HG03442 (cell line): ENCODE measurements around the gene ZNFX1.

ENCODE experiments used
- ATAC-seq: cut with Tn5 transposase; IDR thresholded peaks from one replicate; pipeline ENCODE4 v1.9.1; 2021; ENCODE audit warnings: mild to moderate bottlenecking, moderate library complexity; ENCODE audit not compliant: unreplicated experiment

Gene ZNFX1

DNA sequence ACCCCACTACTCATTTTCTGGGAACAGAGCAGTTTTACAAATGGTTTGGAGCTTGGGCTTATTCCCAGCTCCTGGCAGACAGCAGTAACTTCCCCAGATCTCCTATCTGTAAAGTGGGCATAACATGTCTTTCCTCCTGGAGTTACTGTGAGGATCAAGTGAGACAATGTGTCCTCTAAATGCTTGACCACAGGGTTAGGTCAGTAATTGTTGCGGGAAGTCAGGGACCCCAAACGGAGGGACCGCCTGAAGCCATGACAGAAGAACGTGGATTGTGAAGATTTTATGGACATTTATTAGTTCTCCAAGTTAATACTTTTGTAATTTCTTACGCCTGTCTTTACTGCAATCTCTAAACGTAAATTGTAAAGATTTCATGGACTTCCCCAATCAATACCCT lies 15.3 kb upstream of the ZNFX1 start:
- ATAC-seq = no peak

DNA sequence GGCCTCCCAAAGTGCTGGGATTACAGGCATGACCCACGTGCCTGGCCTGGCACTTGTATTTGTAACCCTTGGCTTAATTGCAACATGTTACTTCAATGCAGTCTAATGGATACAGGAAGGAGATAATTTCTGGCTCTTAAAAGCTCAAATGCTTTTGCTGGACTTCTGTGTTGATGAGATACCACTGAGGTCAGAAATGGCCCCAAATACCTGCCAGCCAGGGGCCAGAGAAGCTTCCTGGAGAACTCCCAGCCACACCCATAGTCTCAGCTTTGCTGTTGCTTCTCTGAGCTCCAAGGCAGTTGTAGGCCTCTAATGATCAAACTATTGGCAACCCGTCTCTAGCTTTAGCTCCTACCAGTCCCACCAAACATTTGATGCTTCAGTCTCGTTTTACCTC lies 14.2 kb upstream of the ZNFX1 start:
- ATAC-seq = no peak

DNA sequence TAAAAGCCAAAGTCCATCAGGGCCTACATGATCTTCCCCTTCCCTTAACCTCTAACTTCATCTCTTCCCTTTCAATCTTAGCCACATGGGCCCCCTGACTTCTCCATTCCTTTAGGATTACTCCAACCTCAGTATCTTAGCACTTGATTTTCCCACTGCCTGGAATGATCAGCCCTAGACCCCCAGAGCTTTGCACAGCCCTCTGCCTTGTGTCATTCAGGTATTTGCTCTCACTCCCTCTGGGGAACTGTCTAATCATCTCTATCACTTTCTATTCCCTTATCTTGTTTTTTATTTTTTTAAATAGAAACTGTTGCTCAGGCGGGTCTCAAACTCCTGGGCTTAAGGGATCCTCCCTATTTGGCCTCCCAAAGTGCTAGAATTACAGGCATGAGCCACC lies 13.3 kb upstream of the ZNFX1 start:
- ATAC-seq = no peak

DNA sequence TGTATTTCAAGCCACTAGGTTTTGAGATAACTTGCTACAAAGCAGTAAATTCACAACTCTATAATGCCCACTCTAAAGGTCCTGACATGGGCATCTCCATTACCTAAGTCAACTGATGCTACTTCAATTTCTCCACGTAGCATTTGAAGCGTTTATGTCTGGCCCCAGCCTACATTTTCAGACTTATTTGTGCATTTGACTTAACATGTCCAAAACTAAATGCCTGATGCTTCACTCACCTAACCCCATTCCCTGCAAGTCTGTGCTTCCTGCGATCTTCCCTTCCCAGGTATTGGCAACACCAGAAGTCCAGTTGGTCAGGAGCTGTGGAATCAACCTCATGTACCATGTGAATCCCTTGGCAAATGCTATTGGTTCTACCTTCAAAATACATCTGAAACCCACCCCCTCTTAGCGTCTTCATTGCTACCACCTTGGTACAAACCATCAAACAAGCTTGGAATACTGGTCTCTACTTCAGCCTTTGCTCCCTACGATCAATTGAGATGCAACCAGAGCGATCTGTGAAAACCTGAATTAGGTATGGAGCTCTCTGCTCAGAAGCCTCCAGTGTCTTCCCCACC lies 12.8 kb upstream of the ZNFX1 start:
- no peak for ATAC-seq

DNA sequence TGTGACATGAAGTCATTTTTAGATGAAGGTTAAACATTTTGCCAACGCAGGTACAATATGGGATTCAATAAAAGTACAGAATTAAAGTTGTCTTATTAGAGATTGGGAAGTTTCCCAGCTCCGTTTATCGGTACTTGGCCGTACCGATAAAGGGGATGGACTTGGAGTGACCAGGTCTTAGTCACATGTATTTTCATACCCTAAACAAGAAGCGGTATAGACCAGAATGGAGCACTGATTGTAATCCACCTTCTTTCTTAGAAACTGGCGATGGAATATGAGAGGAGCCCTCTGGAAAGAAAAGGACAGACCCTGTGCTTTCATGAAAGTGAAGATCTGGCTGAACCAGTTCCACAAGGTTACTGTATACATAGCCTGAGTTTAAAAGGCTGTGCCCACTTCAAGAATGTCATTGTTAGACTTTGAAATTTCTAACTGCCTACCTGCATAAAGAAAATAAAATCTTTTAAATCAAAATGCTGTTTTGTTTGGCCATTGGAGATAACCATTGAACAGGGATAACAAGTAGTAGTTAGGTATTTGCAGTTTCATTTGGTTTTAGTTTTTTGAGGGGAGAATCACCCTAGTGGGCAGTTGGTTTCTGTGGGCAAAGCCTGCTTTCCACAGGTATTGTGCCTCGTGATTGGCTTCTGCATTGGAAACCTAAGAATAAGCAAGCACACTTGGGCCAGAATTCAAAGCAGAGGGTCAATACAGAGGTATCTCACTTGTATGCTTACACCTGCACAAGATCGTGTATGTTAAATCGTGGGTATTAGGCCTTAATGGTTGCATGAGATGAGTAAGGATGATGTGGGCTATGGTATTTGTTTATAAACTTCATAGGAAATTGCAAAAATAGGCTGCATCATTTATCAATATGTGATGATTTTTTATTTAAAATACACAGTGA lies 11.2 kb upstream of the ZNFX1 start:
- no peak for ATAC-seq

DNA sequence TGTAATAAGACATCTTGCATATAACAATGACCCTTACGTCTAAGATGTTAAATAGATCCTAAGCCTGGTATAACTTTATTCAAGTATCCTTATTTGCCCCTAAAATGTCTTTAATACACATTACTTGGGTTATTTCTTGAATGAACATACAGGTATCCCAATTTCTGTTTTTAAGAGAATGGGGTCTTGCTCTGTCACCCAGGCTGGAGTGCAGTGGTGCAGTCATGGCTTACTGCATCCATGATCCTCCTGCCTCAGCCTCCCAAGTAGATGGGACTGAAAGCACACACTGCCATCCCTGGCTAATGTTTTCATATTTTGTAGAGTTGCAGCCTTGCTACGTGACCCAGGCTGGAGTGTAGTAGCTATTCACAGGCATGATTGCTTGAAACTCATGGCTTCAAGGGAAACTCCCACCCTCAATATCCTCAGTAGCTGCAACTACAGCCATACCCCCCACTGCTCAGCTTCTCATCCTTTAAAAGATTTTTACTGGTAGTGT lies 10.4 kb upstream of the ZNFX1 start:
- no peak for ATAC-seq

DNA sequence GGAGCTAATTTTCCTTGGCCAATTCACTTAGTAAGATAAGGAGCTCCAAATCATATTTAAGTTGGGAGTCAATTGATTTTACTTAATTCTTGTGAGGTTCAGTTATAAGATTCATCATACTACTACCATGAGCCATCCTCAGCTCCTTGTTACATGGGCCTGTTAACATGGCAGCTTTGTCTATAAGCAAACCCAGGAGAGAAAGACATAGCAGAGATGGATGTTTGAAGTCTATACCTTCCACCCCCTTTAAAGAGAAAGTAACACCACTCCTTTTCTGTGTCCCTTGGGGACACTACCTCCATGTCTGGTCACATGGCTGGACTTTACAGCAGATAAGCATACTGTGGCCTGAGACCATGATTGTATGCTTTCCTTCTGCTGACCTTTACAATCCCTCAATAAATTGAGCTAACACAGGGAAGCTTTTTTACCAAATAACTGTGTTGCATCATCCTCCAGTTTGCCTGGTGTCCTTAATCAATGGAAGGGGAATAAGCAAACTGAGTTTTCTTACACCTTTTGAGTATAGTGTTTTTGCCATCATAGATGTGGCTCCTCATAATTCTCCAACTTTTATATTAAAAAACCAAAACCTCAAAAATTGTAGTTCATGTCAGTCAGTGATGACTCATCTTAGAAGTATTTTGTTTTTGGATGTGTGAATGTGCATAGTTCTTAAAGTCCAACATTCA lies 9.8 kb upstream of the ZNFX1 start:
- no peak for ATAC-seq

DNA sequence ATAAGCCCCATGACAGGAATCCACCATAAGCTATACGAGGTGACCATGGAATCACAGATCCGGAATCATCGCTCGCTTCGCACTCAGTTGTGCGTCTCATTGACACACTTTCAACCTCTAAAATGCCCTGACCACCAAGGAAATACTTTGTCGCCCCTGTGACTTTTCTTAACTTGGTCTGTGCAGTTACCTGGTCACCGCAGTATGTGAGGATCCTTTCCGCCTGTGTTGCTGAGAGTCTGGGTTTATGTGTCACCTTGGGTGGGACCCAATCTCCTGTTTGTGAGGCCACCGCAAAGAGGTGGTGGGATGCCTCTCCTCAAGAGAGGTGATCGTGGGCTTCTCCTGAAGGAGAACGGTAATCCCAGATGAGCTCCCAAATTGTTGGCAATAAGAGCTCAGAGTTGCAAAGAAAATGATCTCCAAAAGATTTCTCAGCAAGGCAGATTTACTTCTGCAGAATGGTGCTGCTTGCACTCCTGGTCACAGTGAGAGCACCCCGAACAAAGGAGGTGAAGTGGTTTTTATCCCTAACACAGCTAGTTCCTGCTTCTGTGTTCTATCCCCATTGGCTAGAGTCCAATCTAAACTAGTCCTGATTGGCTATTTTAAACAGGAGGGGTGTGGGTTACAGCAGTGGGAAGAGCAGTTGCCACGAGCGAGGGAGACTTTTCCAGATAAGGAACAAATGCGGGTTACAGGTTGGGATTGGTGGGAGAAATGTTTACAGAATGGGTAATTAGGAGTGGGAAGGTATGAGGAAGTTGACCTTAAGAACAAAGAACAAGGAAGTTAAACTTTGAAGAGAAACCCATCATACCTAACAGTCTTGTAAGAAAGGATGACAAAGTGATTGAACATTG lies 9.1 kb upstream of the ZNFX1 start:
- no peak for ATAC-seq

DNA sequence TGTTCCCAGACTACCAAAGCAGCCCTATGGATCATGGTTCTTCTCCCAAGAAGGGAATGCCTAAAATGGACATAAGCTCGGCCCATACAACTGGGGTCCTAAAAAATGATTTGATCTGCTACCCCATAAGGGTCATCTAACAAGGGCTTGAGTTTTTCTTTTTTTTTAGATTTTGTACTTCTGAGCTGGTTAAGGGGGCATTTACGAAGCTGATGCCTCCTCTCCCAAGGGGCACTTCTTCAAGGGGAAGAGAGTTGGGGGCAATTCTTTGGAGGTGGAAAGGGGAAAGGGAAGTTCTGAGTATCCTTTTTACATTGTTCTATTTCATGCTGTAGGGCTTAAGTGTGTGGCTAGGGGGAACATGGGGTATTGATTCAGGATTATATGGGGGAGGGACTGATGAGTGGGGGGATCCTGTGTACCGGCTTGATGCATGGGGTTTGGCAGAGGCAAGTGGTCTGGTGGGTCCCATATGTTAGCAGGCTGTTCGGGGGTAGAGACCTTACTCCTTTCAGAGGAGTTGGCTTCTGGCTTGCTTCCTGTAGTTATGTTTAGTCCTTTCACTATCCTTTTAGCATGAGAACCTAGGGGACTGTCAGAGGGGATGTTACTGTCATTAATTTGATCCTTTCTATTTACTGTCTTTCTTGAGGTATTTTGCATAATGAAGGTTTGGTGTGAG lies 8.1 kb upstream of the ZNFX1 start:
- ATAC-seq = no peak

DNA sequence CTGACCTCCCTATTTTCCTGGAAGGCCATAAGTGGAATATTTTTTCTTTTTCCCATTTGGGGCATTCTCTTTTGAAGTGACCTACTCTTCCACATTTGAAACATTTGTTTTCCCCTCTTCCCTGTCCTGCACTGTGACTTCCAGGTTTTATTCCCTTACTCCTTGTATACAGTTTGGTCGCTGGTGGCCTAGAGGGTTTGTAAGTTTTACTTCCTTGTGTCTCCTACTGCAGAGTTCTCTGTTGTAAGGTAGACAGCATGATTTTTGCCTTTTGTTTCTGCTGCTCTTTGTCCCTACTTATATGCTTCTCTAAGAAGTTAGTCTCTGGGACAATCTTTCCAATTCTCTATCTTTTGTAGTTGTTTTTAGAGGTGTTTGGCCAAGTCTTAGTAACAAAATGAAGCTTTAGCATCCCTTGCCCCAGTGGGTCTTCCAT lies 7.4 kb upstream of the ZNFX1 start:
- no peak for ATAC-seq

DNA sequence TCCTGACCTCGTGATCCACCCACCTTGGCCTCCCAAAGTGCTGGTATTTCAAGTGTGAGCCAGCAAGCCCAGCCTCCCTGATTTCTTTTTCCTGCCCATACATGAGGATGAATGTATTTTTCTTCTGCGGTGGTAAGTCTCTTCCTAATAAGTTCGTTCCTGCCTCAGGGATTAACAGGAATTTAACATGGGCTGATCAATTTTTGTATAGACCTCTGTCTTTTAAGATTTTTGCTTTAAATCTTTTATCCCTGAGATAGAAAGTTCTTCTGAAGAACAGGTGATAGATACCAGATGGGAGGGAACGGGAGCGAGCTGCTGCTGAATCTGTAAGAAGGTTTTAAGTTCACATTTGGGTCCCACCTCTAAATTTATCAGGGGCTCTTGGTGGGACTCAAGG lies 7.0 kb upstream of the ZNFX1 start:
- ATAC-seq = no peak

DNA sequence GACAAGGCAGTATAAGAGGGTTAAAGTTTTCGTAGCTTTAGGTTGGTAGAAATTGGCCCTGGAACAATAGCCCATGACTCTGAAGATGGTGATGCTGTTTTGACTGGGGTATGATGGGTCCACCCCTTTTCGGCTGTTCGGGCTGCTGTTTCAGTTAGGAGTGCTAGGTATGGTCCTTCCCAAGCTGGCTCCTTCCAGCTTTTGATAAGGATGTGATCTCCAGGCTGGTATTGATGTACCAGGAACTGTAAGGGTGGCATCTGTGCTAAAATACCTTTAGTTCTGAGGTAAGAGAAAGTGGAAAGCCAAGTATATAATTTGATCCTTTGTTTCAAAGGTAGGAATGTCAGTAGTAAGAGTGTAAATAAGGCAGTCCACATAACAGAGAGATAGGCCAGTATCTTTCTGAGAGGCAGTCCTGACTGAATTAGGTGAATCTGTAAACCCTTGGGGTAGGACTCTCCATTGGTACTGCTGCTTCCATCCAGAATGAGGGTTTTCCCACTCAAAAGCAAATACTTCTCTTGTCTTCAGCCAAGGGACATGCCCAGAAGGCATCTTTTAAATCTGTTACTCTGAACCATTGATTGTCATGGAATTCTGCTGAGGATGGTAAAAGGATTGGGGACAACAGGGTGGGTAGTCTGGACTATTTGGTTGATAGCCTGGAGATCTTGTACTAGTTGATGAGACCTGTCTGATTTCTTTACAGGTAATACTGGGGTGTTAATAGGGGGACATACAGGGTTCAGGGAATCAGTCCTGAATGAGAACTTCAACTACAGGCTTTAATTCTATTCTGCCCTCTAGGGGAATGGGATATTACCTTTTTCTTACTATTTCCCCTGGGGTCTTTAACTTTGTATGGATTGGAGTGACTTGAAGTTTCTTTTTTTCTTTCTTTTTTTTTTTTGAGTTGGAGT lies 6.1 kb upstream of the ZNFX1 start:
- no peak for ATAC-seq

DNA sequence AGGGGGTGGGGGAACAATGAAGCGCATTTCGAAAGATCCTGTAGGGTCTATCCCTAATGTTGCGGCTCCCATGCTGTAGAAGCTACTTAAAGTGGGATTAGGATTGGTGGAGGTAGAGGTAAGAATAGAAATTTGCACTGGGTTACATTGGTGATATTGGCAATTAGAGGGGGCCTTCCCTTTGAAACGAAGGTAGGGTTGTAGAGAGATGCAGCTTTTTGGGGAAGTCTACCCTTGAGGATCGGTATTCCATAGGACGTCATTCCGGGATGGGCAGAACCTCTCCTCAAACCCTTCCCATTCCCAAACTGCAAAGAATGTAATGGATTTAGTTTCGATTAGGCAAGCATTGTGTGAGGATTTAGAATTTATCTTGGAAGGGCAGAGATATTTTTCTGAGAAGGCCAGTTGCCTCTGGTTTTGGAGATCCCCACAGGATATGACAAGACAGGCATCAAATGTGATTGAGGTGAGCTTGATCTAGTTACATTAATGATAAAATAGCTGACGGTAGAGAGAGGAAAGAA lies 5.4 kb upstream of the ZNFX1 start:
- no peak for ATAC-seq

DNA sequence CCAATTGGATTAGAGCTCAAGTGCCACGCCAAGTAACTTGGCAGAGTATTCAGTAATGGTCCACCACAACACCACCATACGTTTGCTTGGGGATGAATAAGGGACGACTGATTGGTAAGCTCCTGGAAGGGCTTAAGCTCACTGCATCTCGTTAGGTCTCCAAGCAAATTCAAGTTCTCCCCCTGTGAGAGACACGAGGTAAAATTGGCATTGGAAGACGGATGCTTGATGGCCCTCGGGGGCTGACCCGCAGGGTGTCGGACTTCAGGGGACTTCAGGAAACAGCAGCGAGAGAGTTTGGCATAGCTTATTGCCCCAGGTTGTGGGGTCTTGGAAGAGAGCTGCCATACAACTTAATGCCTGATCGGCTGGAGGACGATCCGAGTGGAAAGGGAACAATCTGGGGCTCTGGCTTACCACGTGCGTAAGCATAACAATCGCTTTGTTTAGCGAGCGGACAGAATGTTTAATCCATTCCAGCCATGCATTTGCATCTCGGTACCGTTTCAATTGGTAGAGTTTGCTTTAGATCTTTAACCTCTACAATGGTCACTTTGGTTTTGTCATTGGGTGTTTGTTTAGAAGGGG lies 4.8 kb upstream of the ZNFX1 start:
- ATAC-seq = no peak

DNA sequence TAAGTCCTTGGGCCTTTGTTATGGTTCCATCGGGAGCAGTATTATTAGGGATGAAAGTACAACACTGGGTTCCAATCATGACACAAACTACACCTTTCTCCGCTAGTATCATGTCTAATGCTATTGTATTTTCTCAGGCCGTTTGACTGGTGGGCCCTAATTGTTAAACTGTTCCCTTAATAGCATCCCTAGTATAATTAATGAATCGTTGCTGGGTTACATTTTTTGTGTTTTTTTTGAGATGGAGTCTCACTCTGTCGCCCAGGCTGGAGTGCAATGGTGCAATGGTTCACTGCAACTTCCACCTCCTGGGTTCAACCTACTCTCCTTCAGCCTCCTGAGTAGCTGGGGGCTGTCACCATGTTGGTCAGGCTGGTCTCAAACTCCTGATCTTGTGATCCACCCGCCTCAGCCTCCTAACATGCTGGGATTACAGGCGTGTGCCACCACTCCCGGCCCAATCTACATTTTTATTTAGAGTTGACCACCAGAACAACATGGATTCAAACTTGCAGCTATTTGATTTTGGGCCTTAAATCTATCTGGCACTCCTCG lies 4.1 kb upstream of the ZNFX1 start:
- no peak for ATAC-seq

DNA sequence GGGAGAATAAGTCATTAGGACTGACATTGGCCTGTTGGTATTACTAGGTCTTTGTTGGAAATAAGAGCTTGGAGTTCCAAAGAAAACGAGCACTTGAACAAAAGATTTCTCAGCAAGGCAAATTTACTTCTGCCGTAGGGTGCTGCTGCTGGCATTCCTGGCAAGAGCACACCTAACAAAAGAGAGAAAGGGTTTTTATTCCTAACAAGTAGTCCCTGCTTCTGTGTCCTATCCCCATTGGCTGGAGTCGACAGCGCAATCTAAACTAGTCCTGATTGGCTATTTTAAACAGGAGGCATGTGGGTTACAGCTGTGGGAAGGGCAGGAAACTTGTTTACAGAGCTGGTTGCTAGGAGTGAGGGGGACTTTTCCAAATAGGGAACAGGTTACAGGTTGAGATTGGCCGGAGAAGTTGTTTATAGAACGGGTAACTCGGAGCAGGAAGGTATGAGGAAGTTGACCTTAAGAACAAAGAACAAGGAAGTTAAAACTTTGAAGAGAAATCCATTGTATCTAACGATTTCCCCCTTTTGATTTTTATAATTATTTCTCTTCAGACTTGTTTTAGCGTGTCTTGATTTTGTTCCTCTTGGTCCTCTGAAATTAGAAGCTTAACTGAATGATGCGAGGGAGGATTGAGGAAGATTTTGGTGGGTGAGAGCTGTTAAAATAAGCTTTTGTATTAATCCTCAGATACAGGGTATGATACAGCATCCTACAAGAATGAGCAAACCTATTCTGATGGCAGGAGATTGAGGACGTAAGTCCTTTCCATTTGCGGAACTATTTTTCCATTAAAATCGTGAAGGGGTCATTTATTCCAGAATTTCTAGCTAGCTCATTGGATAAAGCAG lies 3.4 kb upstream of the ZNFX1 start:
- ATAC-seq = no peak

DNA sequence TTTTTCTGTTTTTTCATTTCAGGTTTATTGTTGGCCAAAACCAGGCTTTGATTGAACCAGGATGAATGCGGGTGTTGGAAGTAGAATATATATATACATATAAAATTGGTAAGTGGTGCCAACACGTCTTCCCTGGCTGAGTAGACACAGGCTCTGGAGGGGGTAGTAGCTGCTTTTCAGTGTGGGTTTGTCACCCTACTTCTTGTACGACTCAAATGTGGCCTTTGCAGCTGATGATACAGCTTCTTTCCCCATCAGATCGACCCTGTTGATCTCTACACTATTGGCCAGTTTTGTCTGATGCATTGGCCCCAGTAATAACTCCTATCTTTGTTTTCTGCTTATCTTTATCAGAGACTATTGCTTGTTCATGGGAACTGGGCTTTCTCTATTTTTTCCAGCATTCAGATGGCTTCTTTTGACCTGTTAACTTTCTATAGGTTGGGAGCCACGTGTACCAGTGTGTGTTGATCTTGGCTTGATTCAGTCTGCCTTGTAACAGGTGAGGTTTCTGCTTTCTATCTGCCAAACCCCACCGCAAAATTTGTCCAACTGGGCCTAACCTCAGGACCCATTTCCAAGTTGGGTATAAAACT lies 2.7 kb upstream of the ZNFX1 start:
- ATAC-seq = no peak
